T-helper 17 cell (primary cell): ENCODE results near the gene GPX4. TPM values are rescaled to one million over a fixed set of nuclear protein-coding genes. Genes with fewer than 3 reads are reported as not detected.

Experiments
- ATAC-seq: fragments of 150-1000 bp; cut with Tn5 transposase; 2 replicates; pipeline ENCODE4 v1.10.0; 2021; ENCODE audit warnings: mild to moderate bottlenecking, moderate library complexity
- DNase-seq, 3 donors: peaks; one replicate each; pipeline versions ENCODE4 v3.0.0 to v3.0.0-alpha.2; 2020 to 2021
- H3K9me3 ChIP-seq: one replicate; pipeline ENCODE4 v1.7.0; 2013; ENCODE audit warnings: low read length, mild to moderate bottlenecking; ENCODE audit not compliant: control insufficient read depth, poor library complexity, severe bottlenecking
- H3K27ac Mint-ChIP-seq: one replicate; pipeline ENCODE4 v1.8.0; 2022; ENCODE audit warnings: mild to moderate bottlenecking, moderate library complexity, mixed read lengths
- H3K27me3 Mint-ChIP-seq: one replicate; pipeline ENCODE4 v1.8.0; 2022; ENCODE audit warnings: mixed read lengths
- H3K36me3 Mint-ChIP-seq: one replicate; pipeline ENCODE4 v1.8.0; 2022; ENCODE audit warnings: low read depth, mixed read lengths
- H3K4me1 Mint-ChIP-seq: one replicate; pipeline ENCODE4 v1.8.0; 2022; ENCODE audit warnings: mild to moderate bottlenecking, mixed read lengths
- H3K4me3 Mint-ChIP-seq: one replicate; pipeline ENCODE4 v1.8.0; 2022; ENCODE audit warnings: mild to moderate bottlenecking, moderate library complexity, mixed read lengths
- total RNA-seq, 4 donors: library from RNA in 2 of 4; stranded (reverse) in 2 of 4; gene quantifications; one replicate each; pipeline ENCODE4 v1.2.3 and lab custom pipeline; 2022 to 2026

GPX4 gene
- total RNA-seq, 2 donors from 2014 or later: 184 to 187 TPM

DNA sequence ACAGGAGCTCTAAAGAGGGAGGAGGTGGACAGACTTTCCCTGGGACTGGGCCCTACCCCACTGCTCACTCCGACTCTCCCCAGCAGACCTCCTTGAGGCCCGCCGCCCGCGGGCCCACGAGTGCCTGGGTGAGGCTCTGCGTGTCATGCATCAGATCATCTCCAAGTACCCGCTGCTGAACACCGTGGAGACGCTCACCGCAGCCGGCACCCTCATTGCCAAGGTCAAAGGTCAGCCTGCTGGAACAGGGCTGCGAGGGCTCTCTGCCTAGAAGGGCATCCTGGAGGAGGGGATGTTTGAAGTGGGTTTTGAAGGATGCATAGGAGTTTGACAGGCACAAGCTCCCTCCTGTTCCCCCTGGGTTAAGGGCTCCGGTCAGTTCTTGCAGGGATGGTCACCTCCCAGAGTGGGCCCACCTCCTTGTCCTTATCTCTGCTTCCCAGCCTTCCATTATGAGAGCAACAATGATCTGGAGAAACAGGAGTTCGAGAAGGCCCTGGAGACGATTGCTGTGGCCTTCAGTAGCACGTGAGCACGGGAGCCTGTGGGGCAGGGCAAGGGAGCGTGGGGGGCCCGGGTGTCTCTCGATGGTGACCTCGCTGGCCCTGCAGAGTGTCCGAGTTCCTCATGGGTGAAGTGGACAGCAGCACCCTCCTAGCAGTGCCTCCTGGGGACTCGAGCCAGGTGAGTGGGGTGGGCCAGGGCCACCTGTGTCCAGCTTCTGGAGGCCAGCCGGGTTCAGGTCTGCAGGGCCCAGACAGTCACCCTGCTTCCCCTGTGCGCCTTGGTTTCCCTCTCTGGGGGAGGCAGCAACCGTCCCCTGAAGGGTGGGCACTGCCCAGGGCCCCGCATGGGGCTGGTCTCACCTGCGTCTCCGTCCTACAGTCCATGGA, 30.5 kb upstream of the GPX4 start:
- ATAC-seq: no peak
- Mint-ChIP-seq H3K36me3 (peaks cover 19% of the 10 kb centered on the region), H3K4me3 (peak overlapping the region; percentile 79), H3K27me3 (no peaks in the 10 kb centered on the region), H3K27ac (peak overlapping the region; percentile 96), H3K4me1 (peaks cover 48% of the 10 kb centered on the region)
- peak in 1 of 3 donors; percentile 13 for DNase-seq
- no peaks in the 10 kb centered on the region for H3K9me3 ChIP-seq

- Mint-ChIP-seq H3K36me3 (peaks cover 13% of the 10 kb centered on the region), H3K27ac (peak overlapping the region; percentile 96), H3K27me3 (no peaks in the 10 kb centered on the region), H3K4me3 (peak overlapping the region; percentile 79), H3K4me1 (peaks cover 43% of the 10 kb centered on the region)
- H3K9me3 ChIP-seq: no peaks in the 10 kb centered on the region
- no peak for ATAC-seq
- DNase-seq: no peak
Observed at GRCh38 chr19:1073956-1074517, 29.8 kb upstream of the GPX4 start.

DNA sequence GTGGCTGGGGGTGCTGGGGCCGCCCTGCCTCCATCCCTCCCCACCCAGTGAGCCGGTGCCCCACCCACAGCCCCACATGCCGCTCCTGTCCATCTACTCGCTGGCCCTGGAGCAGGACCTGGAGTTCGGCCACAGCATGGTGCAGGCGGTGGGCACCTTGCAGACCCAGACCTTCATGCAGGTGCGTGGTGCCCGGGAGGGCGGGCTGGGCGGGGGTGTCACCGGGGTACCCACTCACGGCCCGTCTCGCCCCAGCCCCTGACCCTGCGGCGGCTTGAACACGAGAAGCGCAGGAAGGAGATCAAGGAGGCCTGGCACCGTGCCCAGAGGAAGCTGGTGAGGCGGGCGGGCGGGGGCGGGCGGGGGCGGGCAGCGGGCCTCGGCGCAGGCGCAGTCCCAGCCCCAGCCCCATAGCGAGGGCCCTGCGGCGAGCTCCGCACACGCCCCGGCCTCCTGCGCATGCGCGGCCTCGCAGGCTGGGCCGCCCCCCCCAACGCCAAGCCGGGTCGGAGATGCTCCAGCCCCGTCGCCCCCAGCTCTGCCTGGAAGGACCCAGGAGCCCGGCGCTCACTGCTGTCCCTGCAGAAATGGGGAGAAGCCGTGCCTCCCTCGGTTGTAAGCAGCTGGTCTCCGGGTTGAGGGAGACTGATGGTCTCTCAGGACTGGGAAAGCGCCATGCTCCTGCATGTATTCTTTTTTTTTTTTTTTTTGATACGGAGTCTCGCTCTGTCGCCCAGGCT, 29.1 kb upstream of the GPX4 start:
- peak; percentile 91 to 95 (median 93) for DNase-seq
- Mint-ChIP-seq H3K4me1 (peaks cover 41% of the 10 kb centered on the region), H3K27me3 (no peaks in the 10 kb centered on the region), H3K36me3 (peaks cover 9% of the 10 kb centered on the region), H3K4me3 (peak overlapping the region; percentile 79), H3K27ac (peak overlapping the region; percentile 97)
- no peaks in the 10 kb centered on the region for H3K9me3 ChIP-seq
- peak; percentile 49 for ATAC-seq

GRCh38 chr19:1076046-1076386, 27.8 kb upstream of the GPX4 start:
- peak overlapping the region; percentile 97 for H3K27ac Mint-ChIP-seq
- peaks cover 9% of the 10 kb centered on the region for H3K36me3 Mint-ChIP-seq
- H3K4me1 Mint-ChIP-seq: peaks cover 52% of the 10 kb centered on the region
- H3K27me3 Mint-ChIP-seq: no peaks in the 10 kb centered on the region
- H3K9me3 ChIP-seq: no peaks in the 10 kb centered on the region
- H3K4me3 Mint-ChIP-seq: peak overlapping the region; percentile 86
- no peak for ATAC-seq
- DNase-seq: no peak

GRCh38 chr19:1076951-1077350, 26.8 kb upstream of the GPX4 start:
- peak; percentile 80 for ATAC-seq
- H3K27me3 Mint-ChIP-seq: no peaks in the 10 kb centered on the region
- peak; percentile 81 to 91 (median 85) for DNase-seq
- peak overlapping the region; percentile 97 for H3K27ac Mint-ChIP-seq
- peaks cover 51% of the 10 kb centered on the region for H3K4me1 Mint-ChIP-seq
- peak overlapping the region; percentile 92 for H3K4me3 Mint-ChIP-seq
- no peaks in the 10 kb centered on the region for H3K9me3 ChIP-seq
- peaks cover 6% of the 10 kb centered on the region for H3K36me3 Mint-ChIP-seq

DNA sequence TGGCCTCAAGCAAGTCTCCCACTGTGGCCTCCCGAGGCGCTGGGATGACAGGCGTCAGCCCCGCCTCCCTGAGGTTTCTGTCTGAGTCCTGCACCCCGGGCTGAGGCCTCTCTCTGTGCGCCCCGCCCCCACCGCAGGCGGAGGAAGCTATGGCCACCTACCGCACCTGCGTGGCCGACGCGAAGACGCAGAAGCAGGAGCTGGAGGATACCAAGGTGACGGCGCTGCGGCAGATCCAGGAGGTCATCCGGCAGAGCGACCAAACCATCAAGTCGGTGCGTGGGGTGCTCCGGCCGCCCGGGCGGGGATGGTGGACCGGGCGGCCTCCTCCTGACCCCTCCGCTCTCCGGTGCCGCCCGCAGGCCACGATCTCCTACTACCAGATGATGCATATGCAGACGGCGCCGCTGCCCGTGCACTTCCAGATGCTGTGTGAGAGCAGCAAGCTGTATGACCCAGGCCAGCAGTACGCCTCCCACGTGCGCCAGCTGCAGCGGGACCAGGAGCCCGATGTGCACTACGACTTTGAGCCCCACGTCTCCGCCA, 24.2 kb upstream of the GPX4 start:
- ATAC-seq: no peak
- H3K27ac Mint-ChIP-seq: peak overlapping the region; percentile 97
- peaks cover 2% of the 10 kb centered on the region for H3K36me3 Mint-ChIP-seq

GRCh38 chr19:1080360-1081161, 23.2 kb upstream of the GPX4 start:
- H3K27me3 Mint-ChIP-seq: no peaks in the 10 kb centered on the region
- ATAC-seq (no peak), DNase-seq (no peak)
- H3K9me3 ChIP-seq: no peaks in the 10 kb centered on the region
- peak overlapping the region; percentile 97 for H3K27ac Mint-ChIP-seq
- peaks cover 47% of the 10 kb centered on the region for H3K4me1 Mint-ChIP-seq
- H3K4me3 Mint-ChIP-seq: peak overlapping the region; percentile 92
- H3K36me3 Mint-ChIP-seq: peaks cover 6% of the 10 kb centered on the region

More for the DNA sequence above, 24.2 kb upstream of the GPX4 start:
- H3K4me3 Mint-ChIP-seq: peak overlapping the region; percentile 92
- no peaks in the 10 kb centered on the region for H3K27me3 Mint-ChIP-seq
- H3K9me3 ChIP-seq: no peaks in the 10 kb centered on the region
- no peak for DNase-seq
- peaks cover 43% of the 10 kb centered on the region for H3K4me1 Mint-ChIP-seq

- Mint-ChIP-seq H3K27ac (peak overlapping the region; percentile 97), H3K36me3 (peaks cover 7% of the 10 kb centered on the region), H3K4me1 (peaks cover 41% of the 10 kb centered on the region), H3K27me3 (no peaks in the 10 kb centered on the region), H3K4me3 (peak overlapping the region; percentile 92)
- DNase-seq: peak in 1 of 3 donors; percentile 24
- no peak for ATAC-seq
- H3K9me3 ChIP-seq: no peaks in the 10 kb centered on the region
Observed at GRCh38 chr19:1081301-1082164, 22.3 kb upstream of the GPX4 start.

- ATAC-seq (peak; percentile 84), DNase-seq (peak; percentile 76 to 96 (median 88))
- Mint-ChIP-seq H3K4me3 (peak overlapping the region; percentile 80), H3K4me1 (peaks cover 37% of the 10 kb centered on the region), H3K27ac (peak overlapping the region; percentile 84), H3K27me3 (no peaks in the 10 kb centered on the region), H3K36me3 (peaks cover 7% of the 10 kb centered on the region)
- no peaks in the 10 kb centered on the region for H3K9me3 ChIP-seq
Observed at GRCh38 chr19:1082165-1082927, 21.4 kb upstream of the GPX4 start.

DNA sequence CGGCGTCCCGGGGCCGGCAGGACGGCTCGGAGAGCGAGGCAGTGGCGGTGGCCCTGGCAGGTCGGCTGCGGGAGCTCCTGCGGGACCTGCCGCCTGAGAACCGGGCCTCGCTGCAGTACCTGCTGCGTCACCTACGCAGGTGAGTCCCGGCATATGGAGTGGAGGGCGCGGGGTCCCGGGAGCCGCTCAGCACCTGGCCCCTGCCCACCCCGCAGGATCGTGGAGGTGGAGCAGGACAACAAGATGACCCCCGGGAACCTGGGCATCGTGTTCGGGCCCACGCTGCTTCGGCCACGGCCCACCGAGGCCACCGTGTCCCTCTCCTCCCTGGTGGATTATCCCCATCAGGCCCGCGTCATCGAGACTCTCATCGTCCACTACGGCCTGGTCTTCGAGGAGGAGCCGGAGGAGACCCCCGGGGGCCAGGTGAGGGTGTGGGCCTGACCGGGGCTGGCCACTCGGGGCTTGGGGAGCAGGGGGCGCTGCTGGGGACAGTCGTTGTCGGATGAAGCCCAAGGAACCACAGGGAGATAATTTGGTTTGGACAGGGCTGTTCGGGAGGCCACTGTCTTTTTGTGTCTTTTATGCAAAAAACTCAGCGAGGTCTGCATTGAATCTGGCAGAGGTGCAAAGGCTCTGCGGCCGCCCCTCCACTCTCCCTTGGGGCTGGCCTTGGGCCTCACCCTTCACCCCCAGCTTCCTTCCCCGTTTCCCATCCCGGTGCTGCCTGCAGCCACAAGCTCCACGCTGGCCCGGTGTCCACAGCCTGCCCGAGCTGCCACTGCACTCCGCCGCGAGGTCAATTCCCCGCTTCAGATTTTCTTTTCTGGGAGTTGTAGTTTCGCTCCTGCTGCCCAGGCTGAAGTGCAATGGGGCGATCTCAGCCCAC, 20.6 kb upstream of the GPX4 start:
- peak overlapping the region; percentile 90 for H3K27ac Mint-ChIP-seq
- H3K4me3 Mint-ChIP-seq: peak overlapping the region; percentile 49
- ATAC-seq (no peak), DNase-seq (peak in 1 of 3 donors; percentile 15)
- no peaks in the 10 kb centered on the region for H3K27me3 Mint-ChIP-seq
- peaks cover 4% of the 10 kb centered on the region for H3K36me3 Mint-ChIP-seq
- H3K9me3 ChIP-seq: no peaks in the 10 kb centered on the region
- H3K4me1 Mint-ChIP-seq: peaks cover 40% of the 10 kb centered on the region
